ENCODE results near the gene SLC25A45. TPM values are rescaled to one million over a fixed set of nuclear protein-coding genes. Genes with fewer than 3 reads are reported as not detected.

The SLC25A45 gene
- total RNA-seq, 1 experiment from 2014 or later = 2.9 TPM

- Mint-ChIP-seq H3K27ac (ENCODE audit: unreplicated experiment) (no peak overlapping the region), H3K36me3 (ENCODE audit: insufficient read depth, unreplicated experiment) (peaks cover 8% of the 10 kb centered on the region)
- BruUV-seq (replicated peaks) = no TSS peak
Measured at GRCh38 chr11:65366340-65366773, 16.1 kb downstream of the SLC25A45 start.

GRCh38 chr11:65363770-65364169, 18.7 kb downstream of the SLC25A45 start:
- Mint-ChIP-seq H3K4me3 (ENCODE audit: low read depth, unreplicated experiment) (no peak overlapping the region), H3K27ac (ENCODE audit: unreplicated experiment) (no peak overlapping the region), H3K27me3 (ENCODE audit: unreplicated experiment) (no peaks in the 10 kb centered on the region), H3K9me3 (ENCODE audit: low read depth, unreplicated experiment) (no peaks in the 10 kb centered on the region), H3K36me3 (ENCODE audit: insufficient read depth, unreplicated experiment) (no peaks in the 10 kb centered on the region), H3K4me1 (ENCODE audit: low read depth, unreplicated experiment) (no peaks in the 10 kb centered on the region)
- no peak for DNase-seq
- intact Hi-C loops (cut with micrococcal nuclease; ENCODE audit: unreplicated experiment) = no loop called here
- CTCF ChIA-PET = no interaction called here
- no TSS peak for BruUV-seq (replicated peaks)
- TF ChIP-seq CTCF (IDR thresholded peaks at IDR 0.05; ENCODE audit: unreplicated experiment) = no peak

More at GRCh38 chr11:65366340-65366773, 16.1 kb downstream of the SLC25A45 start:
- Mint-ChIP-seq H3K9me3 (ENCODE audit: low read depth, unreplicated experiment) (no peaks in the 10 kb centered on the region), H3K4me3 (ENCODE audit: low read depth, unreplicated experiment) (no peak overlapping the region), H3K27me3 (ENCODE audit: unreplicated experiment) (no peaks in the 10 kb centered on the region), H3K4me1 (ENCODE audit: low read depth, unreplicated experiment) (peaks cover 11% of the 10 kb centered on the region)
- TF ChIP-seq CTCF (IDR thresholded peaks at IDR 0.05; ENCODE audit: unreplicated experiment) = peak; percentile 72
- peak; percentile 49 for DNase-seq
- CTCF ChIA-PET = no interaction called here
- intact Hi-C loops (cut with micrococcal nuclease; ENCODE audit: unreplicated experiment) = loop anchor here (1.0 to 2.0 kb wide), 3 partner anchors 50 to 144 kb away; no protein-coding TSS in a partner anchor

- H3K27me3 Mint-ChIP-seq (ENCODE audit: unreplicated experiment) = peaks cover 6% of the 10 kb centered on the region
- H3K4me3 Mint-ChIP-seq (ENCODE audit: low read depth, unreplicated experiment) = no peak overlapping the region
- H3K9me3 Mint-ChIP-seq (ENCODE audit: low read depth, unreplicated experiment) = no peaks in the 10 kb centered on the region
- intact Hi-C loops (cut with micrococcal nuclease; ENCODE audit: unreplicated experiment) = no loop called here
- CTCF ChIA-PET = no interaction called here
- peaks cover 4% of the 10 kb centered on the region for H3K4me1 Mint-ChIP-seq (ENCODE audit: low read depth, unreplicated experiment)
- BruUV-seq (replicated peaks) = no TSS peak
- no peak for DNase-seq
- no peak overlapping the region for H3K27ac Mint-ChIP-seq (ENCODE audit: unreplicated experiment)
- no peaks in the 10 kb centered on the region for H3K36me3 Mint-ChIP-seq (ENCODE audit: insufficient read depth, unreplicated experiment)
- no peak for TF ChIP-seq CTCF (IDR thresholded peaks at IDR 0.05; ENCODE audit: unreplicated experiment)
Measured at GRCh38 chr11:65362966-65363365, 19.5 kb downstream of the SLC25A45 start.

- DNase-seq = no peak
- Mint-ChIP-seq H3K4me1 (ENCODE audit: low read depth, unreplicated experiment) (peaks cover 8% of the 10 kb centered on the region), H3K36me3 (ENCODE audit: insufficient read depth, unreplicated experiment) (no peaks in the 10 kb centered on the region), H3K27ac (ENCODE audit: unreplicated experiment) (no peak overlapping the region), H3K9me3 (ENCODE audit: low read depth, unreplicated experiment) (no peaks in the 10 kb centered on the region), H3K4me3 (ENCODE audit: low read depth, unreplicated experiment) (no peak overlapping the region), H3K27me3 (ENCODE audit: unreplicated experiment) (peaks cover 12% of the 10 kb centered on the region)
- CTCF ChIA-PET = interaction anchor here (0.6 to 1.3 kb wide), 2 partner anchors 9 to 12 kb away, joined by 3 read pairs; no protein-coding TSS in a partner anchor
- BruUV-seq (replicated peaks) = no TSS peak
- no peak for TF ChIP-seq CTCF (IDR thresholded peaks at IDR 0.05; ENCODE audit: unreplicated experiment)
- intact Hi-C loops (cut with micrococcal nuclease; ENCODE audit: unreplicated experiment) = no loop called here
Measured at GRCh38 chr11:65362320-65362931, 20.0 kb downstream of the SLC25A45 start.
